Activated CD4-positive, alpha-beta memory T cell treated with anti-CD3 and anti-CD28 coated beads for 36 hours (primary cell): ENCODE results near the gene GNAO1. TPM values are rescaled to one million over a fixed set of nuclear protein-coding genes. Genes with fewer than 3 reads are reported as not detected.

ENCODE experiments used
- CTCF ChIA-PET: fragments of 350-600 bp; sonication (Branson Sonifier 250); formaldehyde crosslinking; loops from one replicate; lab custom pipeline; 2021; ENCODE audit warnings: antibody characterized with exemption, inconsistent platforms; lab: Charles Lee
- POLR2A ChIA-PET: fragments of 350-600 bp; sonication (Branson Sonifier 250); formaldehyde crosslinking; loops from one replicate; lab custom pipeline; 2021; ENCODE audit warnings: antibody characterized with exemption; lab: Charles Lee
- DNase-seq: peaks from one replicate; pipeline ENCODE4 v3.0.0-alpha.2; 2020
- H3K27ac Mint-ChIP-seq: one replicate; pipeline ENCODE4 v1.8.0; 2021; ENCODE audit warnings: mixed read lengths
- H3K27me3 Mint-ChIP-seq: one replicate; pipeline ENCODE4 v1.8.0; 2021; ENCODE audit warnings: mixed read lengths
- H3K36me3 Mint-ChIP-seq: one replicate; pipeline ENCODE4 v1.8.0; 2021; ENCODE audit warnings: mixed read lengths
- H3K4me1 Mint-ChIP-seq: one replicate; pipeline ENCODE4 v1.8.0; 2021; ENCODE audit warnings: low read depth, mixed read lengths
- H3K4me3 Mint-ChIP-seq: one replicate; pipeline ENCODE4 v1.8.0; 2021; ENCODE audit warnings: mild to moderate bottlenecking, mixed read lengths
- H3K9me3 Mint-ChIP-seq: one replicate; pipeline ENCODE4 v1.8.0; 2021; ENCODE audit warnings: mixed read lengths
- intact Hi-C: fragments of 100-400 bp; cut with micrococcal nuclease; formaldehyde crosslinking; loops from one replicate; pipeline ENCODE4 v1.15.1; 2023
- total RNA-seq, 2 experiments: library from RNA; stranded (reverse); gene quantifications; one replicate each; pipeline ENCODE4 v1.2.3, GENCODE V29; 2021

The GNAO1 gene
- total RNA-seq, 2 experiments from 2014 or later: 1.3 to 1.4 TPM

GRCh38 chr16:56320811-56321558, 129.7 kb downstream of the GNAO1 start:
- Mint-ChIP-seq H3K27me3 (no peaks in the 10 kb centered on the region), H3K27ac (no peak overlapping the region), H3K4me1 (peaks cover 3% of the 10 kb centered on the region), H3K4me3 (no peak overlapping the region), H3K36me3 (no peaks in the 10 kb centered on the region), H3K9me3 (no peaks in the 10 kb centered on the region)
- intact Hi-C loops: no loop called here
- POLR2A ChIA-PET: no interaction called here
- DNase-seq: no peak
- CTCF ChIA-PET: interaction anchor here (0.7 to 1.5 kb wide), 4 partner anchors 280 to 377 kb away, joined by 3 to 5 read pairs (median 3); no protein-coding TSS in a partner anchor

GRCh38 chr16:56321571-56321970, 130.3 kb downstream of the GNAO1 start:
- H3K27me3 Mint-ChIP-seq: no peaks in the 10 kb centered on the region

GRCh38 chr16:56324406-56324805, 133.1 kb downstream of the GNAO1 start:
- intact Hi-C loops: no loop called here
- CTCF ChIA-PET: no interaction called here
- Mint-ChIP-seq H3K4me3 (no peak overlapping the region), H3K27me3 (no peaks in the 10 kb centered on the region), H3K27ac (no peak overlapping the region), H3K36me3 (no peaks in the 10 kb centered on the region), H3K4me1 (no peaks in the 10 kb centered on the region), H3K9me3 (no peaks in the 10 kb centered on the region)
- POLR2A ChIA-PET: no interaction called here
- DNase-seq: no peak

More at GRCh38 chr16:56321571-56321970, 130.3 kb downstream of the GNAO1 start:
- no peak for DNase-seq
- Mint-ChIP-seq H3K27ac (no peak overlapping the region), H3K36me3 (no peaks in the 10 kb centered on the region), H3K4me1 (peaks cover 3% of the 10 kb centered on the region), H3K4me3 (no peak overlapping the region), H3K9me3 (no peaks in the 10 kb centered on the region)
- ChIA-PET POLR2A (no interaction called here), CTCF (interaction anchor here (0.7 to 1.5 kb wide), 4 partner anchors 280 to 378 kb away, joined by 3 to 5 read pairs (median 3); no protein-coding TSS in a partner anchor)
- intact Hi-C loops: no loop called here

- no peaks in the 10 kb centered on the region for H3K36me3 Mint-ChIP-seq
- no peaks in the 10 kb centered on the region for H3K4me1 Mint-ChIP-seq
- no peaks in the 10 kb centered on the region for H3K27me3 Mint-ChIP-seq
- H3K27ac Mint-ChIP-seq: no peak overlapping the region
- intact Hi-C loops: no loop called here
- ChIA-PET POLR2A (no interaction called here), CTCF (interaction anchor here (0.7 kb wide), 1 partner anchor 31 kb away, joined by 3 read pairs; no protein-coding TSS in a partner anchor)
- H3K9me3 Mint-ChIP-seq: no peaks in the 10 kb centered on the region
- no peak for DNase-seq
- no peak overlapping the region for H3K4me3 Mint-ChIP-seq
Observed at GRCh38 chr16:56325956-56326355, 134.7 kb downstream of the GNAO1 start.

- Mint-ChIP-seq H3K4me1 (no peaks in the 10 kb centered on the region), H3K27ac (no peak overlapping the region), H3K4me3 (no peak overlapping the region), H3K9me3 (no peaks in the 10 kb centered on the region), H3K27me3 (no peaks in the 10 kb centered on the region), H3K36me3 (no peaks in the 10 kb centered on the region)
- CTCF ChIA-PET: no interaction called here
- no peak for DNase-seq
- intact Hi-C loops: no loop called here
- POLR2A ChIA-PET: no interaction called here
Observed at GRCh38 chr16:56327071-56327928, 136.0 kb downstream of the GNAO1 start.

GRCh38 chr16:56327929-56328258, 136.6 kb downstream of the GNAO1 start:
- Mint-ChIP-seq H3K9me3 (no peaks in the 10 kb centered on the region), H3K4me3 (no peak overlapping the region), H3K27me3 (no peaks in the 10 kb centered on the region), H3K27ac (no peak overlapping the region), H3K36me3 (no peaks in the 10 kb centered on the region), H3K4me1 (no peaks in the 10 kb centered on the region)
- ChIA-PET POLR2A (no interaction called here), CTCF (no interaction called here)
- intact Hi-C loops: no loop called here
- DNase-seq: no peak

- H3K4me3 Mint-ChIP-seq: no peak overlapping the region
- no peaks in the 10 kb centered on the region for H3K27me3 Mint-ChIP-seq
- no peaks in the 10 kb centered on the region for H3K36me3 Mint-ChIP-seq
- DNase-seq: no peak
- no peaks in the 10 kb centered on the region for H3K9me3 Mint-ChIP-seq
- intact Hi-C loops: no loop called here
- POLR2A ChIA-PET: no interaction called here
- no peaks in the 10 kb centered on the region for H3K4me1 Mint-ChIP-seq
- CTCF ChIA-PET: interaction anchor here (1.0 to 2.0 kb wide), 2 partner anchors 10 to 28 kb away, joined by 3 to 8 read pairs; no protein-coding TSS in a partner anchor
- H3K27ac Mint-ChIP-seq: no peak overlapping the region
Observed at GRCh38 chr16:56328276-56329022, 137.2 kb downstream of the GNAO1 start.

GRCh38 chr16:56329887-56330286, 138.6 kb downstream of the GNAO1 start:
- H3K4me3 Mint-ChIP-seq: no peak overlapping the region
- no peaks in the 10 kb centered on the region for H3K36me3 Mint-ChIP-seq
- no peaks in the 10 kb centered on the region for H3K4me1 Mint-ChIP-seq
- intact Hi-C loops: no loop called here
- no peak overlapping the region for H3K27ac Mint-ChIP-seq
- POLR2A ChIA-PET: no interaction called here
- DNase-seq: no peak
- H3K27me3 Mint-ChIP-seq: no peaks in the 10 kb centered on the region
- no peaks in the 10 kb centered on the region for H3K9me3 Mint-ChIP-seq
- CTCF ChIA-PET: interaction anchor here (1.0 to 2.0 kb wide), 2 partner anchors 11 to 27 kb away, joined by 3 to 8 read pairs; no protein-coding TSS in a partner anchor

GRCh38 chr16:56330476-56330875, 139.2 kb downstream of the GNAO1 start:
- H3K4me1 Mint-ChIP-seq: no peaks in the 10 kb centered on the region
- DNase-seq: no peak
- H3K27ac Mint-ChIP-seq: no peak overlapping the region
- no peaks in the 10 kb centered on the region for H3K36me3 Mint-ChIP-seq
- no peak overlapping the region for H3K4me3 Mint-ChIP-seq
- no peaks in the 10 kb centered on the region for H3K9me3 Mint-ChIP-seq
- POLR2A ChIA-PET: no interaction called here
- CTCF ChIA-PET: interaction anchor here (0.7 to 2.0 kb wide), 2 partner anchors 12 to 20 kb away, joined by 3 to 8 read pairs; no protein-coding TSS in a partner anchor
- intact Hi-C loops: no loop called here
- H3K27me3 Mint-ChIP-seq: no peaks in the 10 kb centered on the region

- ChIA-PET CTCF (interaction anchor here (0.7 kb wide), 1 partner anchor 21 kb away, joined by 3 read pairs; no protein-coding TSS in a partner anchor), POLR2A (no interaction called here)
- no peak for DNase-seq
- Mint-ChIP-seq H3K4me3 (no peak overlapping the region), H3K9me3 (no peaks in the 10 kb centered on the region), H3K27ac (no peak overlapping the region), H3K36me3 (no peaks in the 10 kb centered on the region), H3K4me1 (no peaks in the 10 kb centered on the region), H3K27me3 (no peaks in the 10 kb centered on the region)
- intact Hi-C loops: no loop called here
Observed at GRCh38 chr16:56331399-56331798, 140.1 kb downstream of the GNAO1 start.

- Mint-ChIP-seq H3K36me3 (no peaks in the 10 kb centered on the region), H3K4me3 (no peak overlapping the region)
- CTCF ChIA-PET: interaction anchor here (1.1 to 1.4 kb wide), 2 partner anchors 13 to 24 kb away, joined by 3 read pairs; no protein-coding TSS in a partner anchor
Observed at GRCh38 chr16:56331915-56332314, 140.6 kb downstream of the GNAO1 start.

More at GRCh38 chr16:56331915-56332314, 140.6 kb downstream of the GNAO1 start:
- no peak for DNase-seq
- Mint-ChIP-seq H3K4me1 (no peaks in the 10 kb centered on the region), H3K27ac (no peak overlapping the region), H3K9me3 (no peaks in the 10 kb centered on the region), H3K27me3 (no peaks in the 10 kb centered on the region)
- intact Hi-C loops: no loop called here
- POLR2A ChIA-PET: no interaction called here
